Hepatocyte (in vitro differentiated cells): ENCODE data around the gene IGSF22. TPM values are rescaled to one million over a fixed set of nuclear protein-coding genes. Genes with fewer than 3 reads are reported as not detected.

Experiments used
- DNase-seq: peaks from one replicate; pipeline ENCODE4 v3.0.0-alpha.2; 2016; ENCODE audit warnings: low spot score
- H2AFZ ChIP-seq: fragments of 200-600 bp; sonication (generic); 2 replicates; pipeline ENCODE4 v1.6.0; 2016; ENCODE audit warnings: antibody characterized with exemption, mild to moderate bottlenecking
- H3K27ac ChIP-seq: fragments of 200-600 bp; sonication (generic); 2 replicates; pipeline ENCODE4 v1.5.1; 2016; ENCODE audit warnings: mild to moderate bottlenecking
- H3K27me3 ChIP-seq: fragments of 200-600 bp; sonication (generic); 2 replicates; pipeline ENCODE4 v1.6.1; 2016
- H3K36me3 ChIP-seq: fragments of 200-600 bp; sonication (generic); replicated peaks from 2 replicates; pipeline ENCODE4 v1.5.1; 2016; ENCODE audit warnings: low read depth; ENCODE audit not compliant: insufficient read depth
- H3K4me1 ChIP-seq: fragments of 200-600 bp; sonication (generic); 2 replicates; pipeline ENCODE4 v1.5.1; 2016; ENCODE audit warnings: mild to moderate bottlenecking, moderate library complexity; ENCODE audit not compliant: insufficient read depth
- H3K4me2 ChIP-seq: fragments of 200-600 bp; sonication (generic); 2 replicates; pipeline ENCODE4 v1.6.0; 2016
- H3K4me3 ChIP-seq: fragments of 200-600 bp; sonication (generic); 2 replicates; pipeline ENCODE4 v1.5.1; 2016; ENCODE audit warnings: mild to moderate bottlenecking
- H3K79me2 ChIP-seq: fragments of 200-600 bp; sonication (generic); 2 replicates; pipeline ENCODE4 v1.6.0; 2017; ENCODE audit warnings: mild to moderate bottlenecking
- H3K9me2 ChIP-seq: fragments of 200-600 bp; sonication (generic); replicated peaks from 2 replicates; pipeline ENCODE4 v1.6.0; 2017; ENCODE audit warnings: mild to moderate bottlenecking; ENCODE audit not compliant: insufficient read depth
- H3K9me3 ChIP-seq: fragments of 200-600 bp; sonication (generic); 2 replicates; pipeline ENCODE4 v1.5.1; 2016; ENCODE audit warnings: low read depth, mild to moderate bottlenecking
- H4K20me1 ChIP-seq: fragments of 200-600 bp; sonication (generic); 2 replicates; pipeline ENCODE4 v1.6.0; 2016; ENCODE audit warnings: mild to moderate bottlenecking; ENCODE audit not compliant: insufficient read depth, poor library complexity, severe bottlenecking
- CTCF ChIP-seq: fragments of 200-600 bp; sonication (generic); IDR thresholded peaks from 2 replicates; pipeline ENCODE4 v1.5.1; 2016; ENCODE audit warnings: antibody characterized with exemption, mild to moderate bottlenecking; ENCODE audit not compliant: poor library complexity
- EZH2 ChIP-seq: fragments of 200-600 bp; sonication (generic); IDR thresholded peaks from 2 replicates; pipeline ENCODE4 v1.6.1; 2016; ENCODE audit warnings: antibody characterized with exemption, mild to moderate bottlenecking, borderline replicate concordance
- EZH2phosphoT487 ChIP-seq: fragments of 200-600 bp; sonication (generic); IDR thresholded peaks from one replicate; pipeline ENCODE4 v1.6.1; 2018; ENCODE audit warnings: antibody characterized with exemption, mild to moderate bottlenecking, low read depth, moderate library complexity; ENCODE audit not compliant: unreplicated experiment, severe bottlenecking
- WGBS: methylation state at CpG from one replicate; pipeline ENCODE4 v1.1.6; 2016; ENCODE audit warnings: low lambda C conversion rate; ENCODE audit errors: missing lambda C conversion rate; 5-methylcytosine and 5-hydroxymethylcytosine counted together
- polyA plus RNA-seq: library from polyadenylated mRNA; unstranded; fragments of >200 nt; fragmentation: Nextera tagmentation; extraction: Ambion mirVana; gene quantifications from 2 replicates; pipeline ENCODE4 v1.2.1, GENCODE V29; 2016
- total RNA-seq: library from RNA; depleted of rRNA; stranded (reverse); fragments of >200 nt; gene quantifications from 2 replicates; pipeline ENCODE4 v1.2.3, GENCODE V29; 2014

The IGSF22 gene
- total and polyA plus RNA-seq, 2 experiments from 2014 or later, result not detected

GRCh38 chr11:18756889-18757288 lies 30.9 kb upstream of the IGSF22 start:
- Histone ChIP-seq H3K27me3 (no peaks in the 10 kb centered on the region), H3K36me3 (no peaks in the 10 kb centered on the region), H4K20me1 (no peaks in the 10 kb centered on the region), H3K9me2 (no peaks in the 10 kb centered on the region), H3K27ac (no peak overlapping the region), H3K9me3 (no peaks in the 10 kb centered on the region), H3K4me3 (no peak overlapping the region), H3K79me2 (no peaks in the 10 kb centered on the region), H3K4me1 (no peaks in the 10 kb centered on the region), H2AFZ (no peak overlapping the region), H3K4me2 (no peak overlapping the region)
- TF ChIP-seq CTCF, result no peak
- TF ChIP-seq EZH2, result no peak
- no peak for TF ChIP-seq EZH2phosphoT487
- WGBS, result 94% methylated on average over 2 of the region's 2 CpGs
- no peak for DNase-seq

- Histone ChIP-seq H2AFZ (no peak overlapping the region), H3K4me1 (peaks cover 3% of the 10 kb centered on the region), H3K36me3 (no peaks in the 10 kb centered on the region), H3K27ac (no peak overlapping the region), H3K9me2 (no peaks in the 10 kb centered on the region), H3K4me3 (no peak overlapping the region), H3K4me2 (no peak overlapping the region), H3K79me2 (no peaks in the 10 kb centered on the region), H4K20me1 (no peaks in the 10 kb centered on the region), H3K9me3 (no peaks in the 10 kb centered on the region), H3K27me3 (no peaks in the 10 kb centered on the region)
- no peak for TF ChIP-seq EZH2phosphoT487
- no peak for TF ChIP-seq EZH2
- 48% methylated on average over 5 of the region's 5 CpGs for WGBS
- no peak for DNase-seq
Observed at GRCh38 chr11:18754308-18754707, 28.3 kb upstream of the IGSF22 start.

- Histone ChIP-seq H3K4me2 (no peak overlapping the region), H3K27me3 (no peaks in the 10 kb centered on the region), H3K27ac (peak overlapping the region; percentile 34), H3K9me3 (no peaks in the 10 kb centered on the region), H4K20me1 (no peaks in the 10 kb centered on the region), H2AFZ (no peak overlapping the region), H3K4me3 (no peak overlapping the region), H3K4me1 (peaks cover 3% of the 10 kb centered on the region), H3K9me2 (no peaks in the 10 kb centered on the region), H3K79me2 (no peaks in the 10 kb centered on the region), H3K36me3 (no peaks in the 10 kb centered on the region)
- 44% methylated on average over 3 of the region's 3 CpGs for WGBS
- no peak for DNase-seq
- TF ChIP-seq EZH2 (no peak), CTCF (no peak), EZH2phosphoT487 (no peak)
Observed at GRCh38 chr11:18752502-18752901, 26.5 kb upstream of the IGSF22 start.

GRCh38 chr11:18750944-18751343 lies 25.0 kb upstream of the IGSF22 start:
- DNase-seq, result no peak
- Histone ChIP-seq H3K36me3 (no peaks in the 10 kb centered on the region), H2AFZ (no peak overlapping the region), H3K9me3 (no peaks in the 10 kb centered on the region), H4K20me1 (no peaks in the 10 kb centered on the region), H3K4me1 (peaks cover 3% of the 10 kb centered on the region), H3K79me2 (no peaks in the 10 kb centered on the region), H3K27me3 (no peaks in the 10 kb centered on the region), H3K4me3 (no peak overlapping the region), H3K9me2 (no peaks in the 10 kb centered on the region), H3K27ac (no peak overlapping the region), H3K4me2 (no peak overlapping the region)
- TF ChIP-seq EZH2 (no peak), EZH2phosphoT487 (no peak), CTCF (no peak)
- WGBS, result 96% methylated on average over 3 of the region's 3 CpGs
